ENCODE data around the gene JSRP1.
A peak's percentile ranks its signal among the peaks of the same experiment; 100 is the strongest.

Gene JSRP1

GRCh38 chr19:2246801-2247361 lies 9.3 kb downstream of the JSRP1 start:
- TF ChIP-seq ZFX (IDR thresholded peaks at IDR 0.05) = no peak
- TF ChIP-seq, protein P1, sequence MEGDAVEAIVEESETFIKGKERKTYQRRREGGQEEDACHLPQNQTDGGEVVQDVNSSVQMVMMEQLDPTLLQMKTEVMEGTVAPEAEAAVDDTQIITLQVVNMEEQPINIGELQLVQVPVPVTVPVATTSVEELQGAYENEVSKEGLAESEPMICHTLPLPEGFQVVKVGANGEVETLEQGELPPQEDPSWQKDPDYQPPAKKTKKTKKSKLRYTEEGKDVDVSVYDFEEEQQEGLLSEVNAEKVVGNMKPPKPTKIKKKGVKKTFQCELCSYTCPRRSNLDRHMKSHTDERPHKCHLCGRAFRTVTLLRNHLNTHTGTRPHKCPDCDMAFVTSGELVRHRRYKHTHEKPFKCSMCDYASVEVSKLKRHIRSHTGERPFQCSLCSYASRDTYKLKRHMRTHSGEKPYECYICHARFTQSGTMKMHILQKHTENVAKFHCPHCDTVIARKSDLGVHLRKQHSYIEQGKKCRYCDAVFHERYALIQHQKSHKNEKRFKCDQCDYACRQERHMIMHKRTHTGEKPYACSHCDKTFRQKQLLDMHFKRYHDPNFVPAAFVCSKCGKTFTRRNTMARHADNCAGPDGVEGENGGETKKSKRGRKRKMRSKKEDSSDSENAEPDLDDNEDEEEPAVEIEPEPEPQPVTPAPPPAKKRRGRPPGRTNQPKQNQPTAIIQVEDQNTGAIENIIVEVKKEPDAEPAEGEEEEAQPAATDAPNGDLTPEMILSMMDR (conservative IDR thresholded peaks at IDR 0.05) = no peak
- H3K27ac ChIP-seq = peak overlapping the region; percentile 5

GRCh38 chr19:2246014-2246620 lies 10.1 kb downstream of the JSRP1 start:
- no peak overlapping the region for H3K27ac ChIP-seq
- TF ChIP-seq ZFX (IDR thresholded peaks at IDR 0.05) = no peak
- TF ChIP-seq, protein P1 (conservative IDR thresholded peaks at IDR 0.05) = no peak

GRCh38 chr19:2245273-2245672 lies 10.9 kb downstream of the JSRP1 start:
- no peak for TF ChIP-seq ZFX (IDR thresholded peaks at IDR 0.05)
- TF ChIP-seq, protein P1 (conservative IDR thresholded peaks at IDR 0.05) = no peak
- H3K27ac ChIP-seq = no peak overlapping the region

DNA sequence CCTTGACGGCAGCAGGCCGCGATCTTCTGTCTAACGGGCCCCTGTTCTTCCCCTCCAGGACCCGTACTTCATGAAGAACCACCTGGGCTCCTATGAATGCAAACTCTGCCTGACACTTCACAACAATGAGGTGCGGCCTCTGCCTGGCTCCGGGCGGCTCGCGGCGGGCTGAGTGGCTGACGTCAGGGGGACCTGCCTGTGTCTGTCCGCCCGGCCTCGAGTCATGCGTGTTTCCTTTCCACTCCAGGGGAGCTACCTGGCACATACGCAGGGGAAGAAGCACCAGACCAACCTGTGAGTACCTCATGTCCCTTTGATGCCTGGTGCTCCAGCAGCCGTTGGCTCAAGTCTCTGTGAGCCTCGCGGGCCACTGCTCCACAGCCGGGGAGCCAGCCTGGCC lies 11.7 kb downstream of the JSRP1 start:
- TF ChIP-seq, protein P1 (conservative IDR thresholded peaks at IDR 0.05) = no peak
- no peak for TF ChIP-seq ZFX (IDR thresholded peaks at IDR 0.05)
- no peak overlapping the region for H3K27ac ChIP-seq

GRCh38 chr19:2244125-2244411 lies 12.1 kb downstream of the JSRP1 start:
- no peak overlapping the region for H3K27ac ChIP-seq
- TF ChIP-seq, protein P1 (conservative IDR thresholded peaks at IDR 0.05) = no peak
- TF ChIP-seq ZFX (IDR thresholded peaks at IDR 0.05) = no peak

- no peak for TF ChIP-seq ZFX (IDR thresholded peaks at IDR 0.05)
- TF ChIP-seq, protein P1 (conservative IDR thresholded peaks at IDR 0.05) = no peak
- no peak overlapping the region for H3K27ac ChIP-seq
These were observed 12.7 kb downstream of the JSRP1 start for GRCh38 chr19:2243274-2244124.

DNA sequence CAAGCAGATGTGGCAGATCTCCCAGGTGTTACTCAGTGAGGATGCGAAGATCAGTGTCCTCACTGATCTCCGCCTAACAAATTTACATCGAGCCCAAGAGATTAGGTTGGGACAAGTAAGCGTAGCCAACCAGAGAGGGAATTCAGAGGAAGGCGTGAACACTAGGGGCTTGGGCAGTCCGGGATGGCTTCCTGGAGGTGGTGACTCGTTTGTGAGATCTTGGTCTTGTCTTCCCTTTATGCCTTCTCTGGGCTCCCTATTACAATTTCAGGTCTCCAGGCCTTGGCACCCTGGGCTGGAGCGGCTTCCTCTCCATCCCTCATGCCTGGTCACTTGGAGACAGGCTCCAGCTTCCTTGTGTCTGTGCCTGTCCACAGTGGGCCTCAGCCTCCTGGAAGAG lies 13.4 kb downstream of the JSRP1 start:
- H3K27ac ChIP-seq = no peak overlapping the region

More for the DNA sequence above, 13.4 kb downstream of the JSRP1 start:
- TF ChIP-seq, protein P1 (conservative IDR thresholded peaks at IDR 0.05) = no peak
- no peak for TF ChIP-seq ZFX (IDR thresholded peaks at IDR 0.05)
